ENCODE data around the gene SCPEP1.
"Not testable (repeated sequence)": the region's sequence is repeated elsewhere in the genome, so short reads cannot be mapped to it uniquely, and the experiment has no call there.

SCPEP1 gene, protein sequence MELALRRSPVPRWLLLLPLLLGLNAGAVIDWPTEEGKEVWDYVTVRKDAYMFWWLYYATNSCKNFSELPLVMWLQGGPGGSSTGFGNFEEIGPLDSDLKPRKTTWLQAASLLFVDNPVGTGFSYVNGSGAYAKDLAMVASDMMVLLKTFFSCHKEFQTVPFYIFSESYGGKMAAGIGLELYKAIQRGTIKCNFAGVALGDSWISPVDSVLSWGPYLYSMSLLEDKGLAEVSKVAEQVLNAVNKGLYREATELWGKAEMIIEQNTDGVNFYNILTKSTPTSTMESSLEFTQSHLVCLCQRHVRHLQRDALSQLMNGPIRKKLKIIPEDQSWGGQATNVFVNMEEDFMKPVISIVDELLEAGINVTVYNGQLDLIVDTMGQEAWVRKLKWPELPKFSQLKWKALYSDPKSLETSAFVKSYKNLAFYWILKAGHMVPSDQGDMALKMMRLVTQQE

DNA sequence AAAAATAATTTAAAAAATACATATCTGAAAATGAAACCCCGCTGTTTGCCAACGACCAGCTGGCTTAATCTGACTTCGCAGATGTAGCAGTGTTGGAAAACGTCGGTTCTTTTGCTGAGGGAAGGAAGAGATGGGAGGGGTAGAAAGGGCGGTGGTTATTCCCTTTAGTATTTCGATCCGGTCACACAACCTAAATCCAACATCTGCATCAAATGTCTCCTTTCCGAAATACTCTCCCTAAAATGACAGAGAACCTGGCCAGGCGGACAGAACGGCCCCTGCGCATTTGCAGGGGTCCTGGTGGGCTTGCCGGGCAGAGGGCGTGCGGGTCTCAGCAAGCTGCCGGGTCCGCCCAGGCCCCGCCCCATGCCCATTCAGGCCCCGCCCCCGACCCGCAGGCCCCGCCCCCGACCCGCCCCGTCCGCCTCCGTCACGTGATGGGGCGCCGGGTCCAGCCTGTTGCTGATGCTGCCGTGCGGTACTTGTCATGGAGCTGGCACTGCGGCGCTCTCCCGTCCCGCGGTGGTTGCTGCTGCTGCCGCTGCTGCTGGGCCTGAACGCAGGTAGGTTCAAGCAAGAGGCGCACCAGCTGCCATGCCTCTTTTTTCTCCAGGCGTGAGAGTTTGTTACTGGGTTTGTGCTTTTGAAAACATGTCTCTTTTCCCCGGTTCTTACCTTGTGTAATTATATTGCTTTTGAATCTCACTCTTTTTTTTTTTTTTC is at the start of gene SCPEP1:
TSS of gene SCPEP1 (plus strand) at position 459 of the 723 bp plus-strand sequence. CDS start at position 488, 29 bp downstream.
- peak; percentile 83 to 88 for DNase-seq

DNA sequence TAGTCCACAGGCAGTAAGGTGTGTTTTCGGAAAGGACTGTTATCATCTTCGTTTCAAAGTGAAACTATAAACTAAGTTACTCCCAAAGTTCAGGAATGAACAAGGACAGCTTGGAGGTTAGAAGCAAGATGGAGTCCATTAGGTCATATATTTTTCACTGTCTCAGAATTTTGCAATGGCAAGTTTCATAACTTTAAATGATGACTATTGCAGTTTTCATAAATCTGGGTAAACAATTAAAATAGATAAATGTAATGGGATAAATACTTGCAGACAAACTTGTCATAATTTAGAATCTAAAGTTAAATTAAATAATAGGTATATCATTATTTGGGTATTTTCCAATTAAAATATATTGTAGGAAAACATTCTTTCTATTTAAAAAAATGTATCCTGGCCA is 49.3 kb upstream of the SCPEP1 start:
- no peak for DNase-seq

DNA sequence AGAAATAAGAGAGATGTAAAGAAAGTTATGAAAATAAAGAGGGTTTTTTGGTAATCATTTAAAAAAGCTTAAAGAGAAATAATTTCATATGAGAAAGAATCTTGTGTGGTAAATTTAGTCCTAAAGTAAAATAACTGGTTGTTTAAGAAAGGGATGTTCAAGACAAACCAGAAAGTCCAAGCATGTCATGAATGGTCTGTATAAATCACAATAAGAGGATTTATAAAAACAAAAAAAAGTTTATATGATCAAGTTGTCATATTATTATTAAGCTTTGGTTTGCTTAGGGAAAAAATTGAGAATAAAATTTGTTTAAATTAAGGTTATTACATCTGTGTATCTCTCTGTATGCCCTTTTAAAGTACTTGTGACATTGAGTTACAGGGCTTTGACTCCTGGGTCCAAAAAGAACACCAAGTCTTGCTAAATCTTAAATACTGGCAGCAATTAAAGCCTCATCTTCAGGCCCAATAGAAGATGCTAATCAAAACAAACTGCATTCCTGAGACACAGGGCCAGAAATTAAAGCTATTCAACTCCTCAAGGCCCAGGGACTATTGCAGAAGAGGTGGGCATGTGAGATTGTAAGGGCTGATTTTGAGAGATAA is 48.5 kb upstream of the SCPEP1 start:
- no peak for DNase-seq

DNA sequence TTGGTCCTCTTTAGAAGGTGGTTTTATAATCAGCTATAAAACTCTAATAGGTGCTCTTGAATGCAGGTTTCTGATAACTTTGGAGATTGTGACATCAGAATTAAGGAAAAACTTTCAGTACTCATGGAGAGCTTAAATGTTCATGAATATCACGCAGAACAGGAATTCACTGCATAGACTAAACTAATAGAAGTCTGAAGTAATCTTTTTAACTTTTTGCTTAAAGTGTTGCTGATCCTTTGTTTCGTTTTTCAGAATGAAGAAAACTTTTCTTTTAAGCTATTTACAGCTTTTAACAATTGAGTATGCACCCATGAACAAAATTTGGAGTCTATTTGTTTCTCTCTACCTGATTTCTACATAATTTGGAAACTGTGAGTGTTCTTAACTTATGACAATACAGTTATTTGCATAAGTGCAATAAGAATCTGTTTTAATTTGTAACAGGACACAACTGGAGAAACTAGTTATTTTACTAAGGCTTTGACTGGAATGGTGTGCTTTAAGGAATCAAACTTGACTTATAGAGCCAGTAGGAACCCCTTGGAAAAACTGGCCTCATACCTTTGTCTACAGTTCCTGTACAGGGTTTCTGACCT is 47.1 kb upstream of the SCPEP1 start:
- no peak for DNase-seq

DNA sequence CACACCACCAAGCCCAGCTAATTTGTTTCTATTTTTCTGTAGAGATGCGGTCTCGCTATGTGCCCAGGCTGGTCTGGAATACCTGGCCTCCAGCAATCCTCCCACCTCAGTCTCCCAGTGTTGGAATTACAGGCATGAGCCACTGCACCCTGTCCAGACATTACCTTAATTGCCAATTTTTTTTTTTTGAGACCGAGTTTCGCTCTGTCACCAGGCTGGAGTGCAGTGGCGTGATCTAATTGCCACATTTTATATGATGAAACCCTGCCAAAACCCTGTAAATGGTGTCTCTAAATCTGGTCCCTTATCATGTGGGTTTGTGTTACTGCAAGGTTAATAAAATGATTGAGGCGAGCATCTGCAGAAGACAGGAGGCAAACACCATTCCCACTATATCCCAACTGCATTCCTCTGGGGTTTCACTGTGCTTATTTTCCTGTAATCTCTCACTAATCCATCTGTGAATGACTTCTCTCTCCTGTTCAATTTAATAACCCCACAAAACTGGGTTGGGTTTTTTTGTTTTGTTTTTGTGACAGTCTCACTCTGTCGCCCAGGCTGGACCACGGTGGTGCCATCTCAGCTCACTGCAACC is 44.7 kb upstream of the SCPEP1 start:
- DNase-seq = no peak

DNA sequence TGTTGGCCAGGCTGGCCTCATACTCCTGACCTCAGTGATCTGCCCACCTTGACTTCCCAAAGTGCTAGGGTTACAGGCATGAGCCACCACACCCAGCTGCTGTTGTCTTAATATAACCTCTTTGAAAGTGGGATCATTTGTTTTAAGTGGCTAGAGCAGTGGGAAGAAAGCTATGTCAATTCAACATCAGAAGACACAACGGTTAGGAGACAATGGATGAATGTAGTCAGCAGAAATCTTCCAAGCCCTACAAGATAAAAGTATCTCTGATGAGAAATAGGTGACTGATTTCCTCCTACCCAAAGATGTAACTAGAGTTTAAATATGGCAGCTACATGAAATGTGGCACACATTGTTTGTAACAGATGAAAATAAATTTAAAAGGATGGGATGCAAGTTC is 44.1 kb upstream of the SCPEP1 start:
- DNase-seq = no peak

DNA sequence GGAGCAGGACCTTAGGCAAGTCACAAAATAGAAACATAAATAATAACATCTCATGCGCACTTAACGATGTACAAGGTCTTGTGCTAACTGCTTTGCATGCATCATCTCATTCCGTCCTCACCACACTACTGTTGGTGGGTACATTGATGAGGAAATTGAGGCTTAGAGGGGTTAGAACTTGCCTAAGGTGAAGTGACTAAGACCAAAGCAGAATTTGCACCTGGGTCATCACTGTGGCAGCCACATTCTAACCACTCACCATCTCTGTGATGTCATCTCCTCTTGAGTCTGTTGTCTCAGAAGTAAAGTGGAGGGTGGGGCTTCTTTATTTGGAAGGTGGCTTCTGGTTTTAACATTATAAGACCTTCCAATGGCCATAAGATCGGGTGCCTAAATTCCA is 43.7 kb upstream of the SCPEP1 start:
- no peak for DNase-seq

DNA sequence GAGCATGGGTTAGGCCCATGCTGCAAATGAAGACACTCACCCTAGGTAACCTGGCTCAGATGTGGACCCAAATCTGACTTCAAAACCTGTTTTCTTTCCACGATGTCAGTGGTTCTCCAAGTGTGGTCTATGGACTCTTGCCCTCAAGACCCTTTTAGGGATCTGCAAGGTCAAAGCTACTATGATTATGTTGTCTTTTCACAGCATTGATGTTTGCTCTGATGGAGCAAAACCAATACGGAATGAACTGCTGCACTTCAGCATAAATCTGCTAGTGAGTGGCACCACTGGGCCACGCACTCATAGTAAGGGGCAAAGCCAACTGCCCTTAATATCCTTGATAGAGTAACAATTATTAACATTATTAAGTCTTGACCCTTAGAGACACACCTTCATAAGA is 42.5 kb upstream of the SCPEP1 start:
- no peak for DNase-seq

DNA sequence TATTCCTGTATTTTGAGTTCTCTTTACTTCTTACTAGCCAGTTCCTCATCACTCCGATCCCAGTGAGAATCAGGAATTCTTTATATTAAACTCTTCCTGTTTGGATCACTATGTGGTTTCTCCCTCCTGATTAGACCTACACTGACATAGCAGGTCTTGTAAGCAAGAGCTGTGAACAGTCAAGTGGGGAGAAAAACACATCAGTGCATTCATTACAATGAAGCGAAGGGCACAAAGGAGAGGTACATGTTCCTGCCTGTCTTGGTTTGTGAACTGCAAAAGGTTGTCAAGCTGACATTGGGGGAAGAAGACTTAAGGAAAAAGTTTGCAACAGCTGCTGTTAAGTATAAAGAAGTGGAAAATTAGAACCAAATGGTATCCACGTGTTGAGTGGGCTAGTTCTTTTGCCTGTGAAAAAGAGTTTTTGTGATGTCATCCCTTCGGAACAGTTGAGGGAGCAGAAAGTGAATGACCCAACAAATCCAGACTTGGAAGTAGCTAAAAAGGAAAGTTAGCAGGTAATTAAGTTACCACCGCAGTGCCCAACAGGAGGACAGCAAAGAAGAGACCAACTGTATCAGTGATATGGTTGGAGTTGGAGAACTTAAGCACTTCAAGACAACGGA is 41.1 kb upstream of the SCPEP1 start:
- no peak for DNase-seq

DNA sequence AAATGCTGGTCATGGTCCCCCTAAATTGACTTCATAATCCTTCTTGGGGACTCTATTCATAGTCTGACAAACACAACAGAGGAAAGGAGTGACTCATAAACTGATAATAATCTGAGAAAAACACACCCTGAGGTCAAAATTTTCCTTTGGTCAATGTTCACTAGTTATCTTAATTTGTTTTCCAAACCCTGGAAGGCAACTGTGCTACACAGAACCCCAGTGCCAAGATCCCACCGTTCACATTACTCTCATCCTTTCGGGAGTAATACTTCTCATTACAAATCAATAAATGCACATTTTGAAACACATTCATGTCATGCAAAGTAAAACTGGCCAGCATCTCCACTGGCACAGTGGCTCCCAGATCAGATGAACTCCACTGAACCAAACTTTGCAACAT is 40.2 kb upstream of the SCPEP1 start:
- DNase-seq = no peak

DNA sequence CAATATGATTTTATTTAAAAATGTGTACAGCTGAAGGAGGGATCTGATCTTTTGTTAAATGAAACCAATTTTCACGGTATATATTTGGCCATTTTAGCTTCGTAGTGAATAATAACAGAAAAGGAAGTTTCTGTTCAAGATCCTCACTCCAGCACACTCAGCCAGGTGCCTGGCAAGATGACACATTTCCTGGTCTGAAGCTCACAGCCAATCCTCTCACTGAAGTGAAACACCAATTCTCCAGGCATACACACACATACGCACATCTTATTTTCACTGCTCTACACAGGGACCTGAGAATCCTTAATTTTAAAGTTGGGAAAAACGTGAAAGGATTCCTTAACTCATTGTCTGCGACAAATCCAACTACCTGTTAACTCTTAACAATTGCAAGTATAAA is 39.7 kb upstream of the SCPEP1 start:
- DNase-seq = not testable (repeated sequence)

DNA sequence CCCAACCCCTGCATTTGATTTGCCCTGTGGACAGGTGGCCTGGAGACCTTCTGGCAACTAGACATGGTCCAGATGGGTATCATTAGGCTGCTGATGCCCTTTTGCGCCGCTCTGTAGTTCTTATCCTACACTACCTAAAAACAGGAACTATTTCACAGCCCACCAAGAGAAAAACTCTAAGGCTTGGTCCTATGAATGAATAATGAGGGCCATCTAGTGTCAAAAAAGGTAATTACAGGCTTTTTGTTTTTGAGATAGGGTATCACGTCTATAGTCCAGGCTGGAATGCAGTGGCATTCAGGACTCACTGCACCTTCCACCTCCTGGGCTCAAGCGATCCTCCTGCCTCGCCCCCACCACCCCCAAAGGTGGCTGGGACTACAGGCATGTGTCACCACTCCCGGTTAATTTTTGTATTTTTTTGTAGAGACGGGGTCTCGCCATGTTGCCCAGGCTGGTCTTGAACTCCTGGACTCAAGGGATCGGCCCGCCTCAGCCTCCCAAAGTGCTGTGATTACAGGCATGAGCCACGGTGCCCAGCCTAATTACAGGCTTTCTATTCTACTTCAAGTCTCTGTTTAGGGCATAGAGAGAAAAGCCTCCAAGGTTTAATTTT is 38.0 kb upstream of the SCPEP1 start:
- peak in 1 of 2 donors; percentile 73 for DNase-seq

DNA sequence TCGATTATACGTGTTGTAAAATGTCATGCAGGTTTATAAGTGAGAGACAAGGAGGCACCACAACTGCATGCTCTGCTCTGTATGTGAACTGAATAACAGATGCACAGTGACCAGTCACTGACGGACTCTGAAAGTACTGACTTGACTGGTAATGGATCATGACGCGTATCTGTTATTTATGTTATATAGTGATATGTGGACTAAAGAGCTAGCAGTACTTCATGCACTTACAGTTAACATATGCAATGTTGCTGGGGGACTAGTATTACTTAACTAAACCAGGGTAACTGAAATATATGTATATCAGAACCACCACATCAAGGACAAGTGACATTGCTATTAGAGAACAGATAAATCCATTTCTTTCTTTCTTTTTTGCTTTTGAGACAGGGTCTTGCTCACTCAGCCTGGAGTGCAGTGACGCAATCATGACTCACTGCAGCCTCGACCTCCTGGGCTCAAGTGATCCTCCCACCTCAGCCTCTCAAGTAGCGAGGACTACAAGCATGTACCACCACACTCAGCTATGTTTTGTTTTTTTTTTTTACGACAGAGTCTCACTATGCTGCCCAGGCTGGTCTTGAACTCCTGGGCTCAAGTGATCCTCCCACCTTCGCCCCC is 34.3 kb upstream of the SCPEP1 start:
- no peak for DNase-seq

DNA sequence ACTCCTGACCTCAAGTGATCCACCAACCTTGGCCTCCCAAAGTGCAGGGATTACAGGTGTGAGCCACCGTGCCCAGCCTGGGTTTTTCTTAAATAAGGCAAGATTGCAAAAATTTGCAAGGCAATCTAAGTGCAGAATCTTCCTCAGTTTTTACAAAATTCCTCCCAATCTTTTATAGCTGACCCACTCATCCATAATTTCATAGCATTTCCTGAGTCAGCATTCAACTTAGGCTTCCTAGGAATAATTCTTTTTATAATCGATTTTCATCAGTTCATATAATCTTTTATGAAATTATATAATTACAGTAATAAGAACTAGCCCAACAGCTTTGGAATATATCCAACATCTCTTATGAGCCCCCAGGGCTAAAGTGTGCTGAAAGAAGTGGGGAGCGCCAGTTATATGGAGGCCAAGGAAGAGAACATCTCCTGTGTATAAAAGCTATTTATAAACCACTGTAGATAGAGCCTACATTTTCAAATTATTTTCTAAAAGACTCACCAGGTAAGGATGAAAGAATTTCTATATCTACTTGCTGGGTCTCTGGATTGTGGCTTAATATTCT is 31.9 kb upstream of the SCPEP1 start:
- DNase-seq = no peak

DNA sequence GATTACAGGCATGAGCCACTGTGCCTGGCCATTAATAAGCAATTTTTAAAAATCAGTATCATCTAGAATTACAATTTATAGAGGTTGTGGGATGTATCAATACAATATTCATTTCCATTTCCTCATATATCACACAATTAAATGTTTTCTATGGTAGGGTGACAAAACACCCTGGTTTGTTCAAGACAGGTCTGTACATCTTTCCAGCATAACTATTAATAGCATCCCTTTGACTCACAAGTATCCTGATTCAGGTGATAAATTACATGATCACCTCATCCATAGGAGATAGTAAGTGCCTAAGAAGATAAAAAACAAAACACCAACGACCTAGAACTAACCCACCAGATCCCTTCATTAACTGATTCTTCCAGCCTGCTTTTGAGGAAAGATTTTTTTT is 30.2 kb upstream of the SCPEP1 start:
- no peak for DNase-seq

DNA sequence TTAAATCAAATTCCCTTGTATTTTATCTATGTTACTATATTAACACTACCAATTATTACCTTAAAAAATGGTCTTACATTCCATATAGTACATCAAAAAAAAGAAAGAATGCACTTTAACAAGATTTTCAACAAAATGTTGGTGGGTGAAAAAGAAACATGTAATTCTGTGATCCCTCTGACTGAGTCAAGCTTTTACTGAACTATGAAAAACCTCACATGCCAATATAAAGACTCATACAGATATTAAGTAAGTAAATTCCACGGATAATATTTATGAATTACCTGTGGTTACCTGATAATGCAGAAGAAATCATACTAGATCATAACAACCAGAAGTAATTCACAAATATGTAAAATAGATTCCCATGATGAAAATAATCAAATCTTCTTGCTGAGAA is 29.4 kb upstream of the SCPEP1 start:
- no peak for DNase-seq

DNA sequence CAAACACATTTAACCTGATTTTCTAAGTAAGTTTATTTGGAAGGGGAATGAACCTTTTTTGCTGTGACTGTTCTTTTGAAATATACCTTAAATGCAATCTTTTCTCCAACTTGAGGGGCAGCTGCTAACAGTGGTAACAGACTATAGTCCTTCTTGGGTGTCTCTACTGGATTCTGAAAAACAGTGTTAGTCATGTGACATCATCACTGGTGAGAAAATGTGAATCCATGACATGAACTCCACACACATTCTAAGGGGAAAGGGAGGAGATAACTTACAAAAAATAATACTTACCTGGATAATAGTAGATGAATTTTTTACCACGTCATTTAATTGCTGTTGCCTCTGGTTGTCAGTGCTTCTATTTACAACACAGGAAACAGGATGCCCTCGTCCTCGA is 28.3 kb upstream of the SCPEP1 start:
- no peak for DNase-seq

DNA sequence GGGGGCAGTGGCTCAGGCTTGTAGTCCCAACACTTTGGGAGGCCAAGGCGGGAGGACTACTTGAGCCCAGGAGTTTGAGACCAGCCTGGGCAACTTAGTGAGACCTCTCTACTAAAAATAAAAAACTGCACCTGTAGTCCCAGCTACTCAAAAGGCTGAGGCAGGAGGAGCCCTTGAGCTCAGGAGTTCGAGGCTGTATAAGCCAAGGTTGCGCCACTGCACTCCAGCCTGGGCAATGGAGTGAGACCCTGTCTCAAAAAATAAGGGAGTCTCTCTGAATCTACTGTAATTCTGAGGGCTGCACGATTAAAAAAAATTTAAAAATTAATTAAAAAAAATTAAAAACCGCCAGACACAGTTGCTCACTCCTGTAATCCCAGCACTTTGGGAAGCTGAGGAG is 20.9 kb upstream of the SCPEP1 start:
- DNase-seq = no peak

DNA sequence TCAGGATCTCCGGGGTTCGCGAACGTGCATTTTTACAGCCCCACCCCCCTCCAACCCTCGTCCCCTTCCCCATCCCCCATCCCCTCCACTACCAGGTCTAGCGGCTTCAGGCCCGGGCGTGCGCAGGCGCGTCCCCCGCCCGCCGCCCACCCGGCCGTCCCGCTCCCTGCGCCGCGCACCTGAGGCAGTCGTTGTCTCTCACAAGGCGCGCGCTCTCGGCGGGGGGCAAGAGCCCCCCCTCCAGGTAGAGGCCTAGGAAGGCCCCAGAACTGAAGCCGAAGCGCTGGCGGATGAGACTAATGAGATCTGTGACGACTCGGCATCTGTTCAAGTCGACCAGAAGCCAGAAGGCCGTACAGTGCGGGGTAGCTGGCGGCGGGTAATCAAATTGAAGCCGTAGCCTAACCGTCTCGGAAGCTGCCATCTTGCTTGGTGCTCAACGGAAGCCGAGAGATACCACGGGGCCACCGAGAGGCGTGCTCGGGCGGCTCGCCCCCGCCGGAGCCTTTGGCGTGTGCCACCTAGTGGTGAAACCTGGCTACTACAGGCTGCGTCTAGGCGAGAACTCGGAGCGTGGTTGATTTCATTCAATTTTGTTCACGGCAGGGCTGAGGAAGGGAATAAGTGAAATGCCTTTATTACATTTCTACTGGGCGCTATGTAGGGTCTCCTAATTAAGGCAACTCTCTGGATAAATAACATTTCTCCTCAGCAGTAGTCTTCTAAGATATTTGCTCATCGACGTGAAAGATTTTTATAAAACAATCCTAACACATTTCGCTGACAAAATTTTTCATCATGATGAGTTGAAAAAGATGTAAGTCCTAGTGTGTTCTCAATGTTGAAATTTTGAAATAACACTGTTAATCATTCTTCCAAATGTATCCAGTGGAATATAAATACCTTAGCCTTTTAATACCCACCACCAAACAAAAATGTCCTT is 17.1 kb upstream of the SCPEP1 start, which contains the start of gene COIL:
TSS of gene COIL (minus strand) at position 455 of the 943 bp plus-strand sequence. CDS start at position 424, 31 bp downstream.
- DNase-seq = peak; percentile 90 to 93

DNA sequence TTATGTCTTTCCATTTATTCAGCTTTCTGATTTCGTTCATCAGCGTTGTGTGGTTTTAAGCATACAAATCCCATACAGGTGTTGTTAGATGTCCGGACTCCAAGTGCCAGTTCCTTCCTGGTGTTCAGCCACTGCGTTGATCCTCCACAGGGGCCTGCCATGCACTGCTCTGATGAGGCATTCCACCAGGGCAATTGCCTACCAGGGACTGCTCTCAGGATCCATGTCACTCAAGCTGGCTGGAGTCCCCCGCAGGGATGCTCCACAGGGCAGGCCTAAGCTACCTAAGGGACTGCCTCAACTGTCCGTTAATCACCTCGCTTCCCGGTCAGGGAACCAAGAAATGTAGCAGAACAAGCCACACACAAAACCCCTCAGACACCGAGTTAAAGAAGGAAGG is 12.7 kb upstream of the SCPEP1 start:
- not testable (repeated sequence) for DNase-seq
